ENCODE results near the gene ZNF831.

DNA sequence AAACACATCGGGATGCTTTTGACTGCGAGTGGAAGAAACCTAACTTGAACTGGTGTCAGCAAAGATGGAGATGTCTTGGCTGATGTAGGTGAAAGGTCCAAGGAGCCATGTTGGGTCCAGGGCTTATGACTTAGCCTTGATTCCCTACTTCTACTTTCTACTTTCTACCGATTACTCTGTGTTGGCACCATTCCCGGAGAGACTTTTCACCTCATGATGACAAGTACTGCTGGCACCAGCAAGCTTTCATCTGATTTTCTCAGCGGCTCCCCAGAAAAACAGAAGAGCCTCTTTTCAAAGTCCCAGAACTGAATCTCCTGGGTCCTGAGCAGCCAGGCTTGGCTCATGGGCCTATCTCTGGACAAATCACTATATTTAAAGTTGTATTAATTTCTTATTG lies 131.9 kb downstream of the ZNF831 start:
- TF ChIP-seq, protein P1, sequence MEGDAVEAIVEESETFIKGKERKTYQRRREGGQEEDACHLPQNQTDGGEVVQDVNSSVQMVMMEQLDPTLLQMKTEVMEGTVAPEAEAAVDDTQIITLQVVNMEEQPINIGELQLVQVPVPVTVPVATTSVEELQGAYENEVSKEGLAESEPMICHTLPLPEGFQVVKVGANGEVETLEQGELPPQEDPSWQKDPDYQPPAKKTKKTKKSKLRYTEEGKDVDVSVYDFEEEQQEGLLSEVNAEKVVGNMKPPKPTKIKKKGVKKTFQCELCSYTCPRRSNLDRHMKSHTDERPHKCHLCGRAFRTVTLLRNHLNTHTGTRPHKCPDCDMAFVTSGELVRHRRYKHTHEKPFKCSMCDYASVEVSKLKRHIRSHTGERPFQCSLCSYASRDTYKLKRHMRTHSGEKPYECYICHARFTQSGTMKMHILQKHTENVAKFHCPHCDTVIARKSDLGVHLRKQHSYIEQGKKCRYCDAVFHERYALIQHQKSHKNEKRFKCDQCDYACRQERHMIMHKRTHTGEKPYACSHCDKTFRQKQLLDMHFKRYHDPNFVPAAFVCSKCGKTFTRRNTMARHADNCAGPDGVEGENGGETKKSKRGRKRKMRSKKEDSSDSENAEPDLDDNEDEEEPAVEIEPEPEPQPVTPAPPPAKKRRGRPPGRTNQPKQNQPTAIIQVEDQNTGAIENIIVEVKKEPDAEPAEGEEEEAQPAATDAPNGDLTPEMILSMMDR (IDR thresholded peaks at IDR 0.05; ENCODE audit: low read length): no peak
- no peak for TF ChIP-seq EZH2phosphoT487 (IDR thresholded peaks at IDR 0.05; ENCODE audit: low read length)
- TF ChIP-seq EZH2 (optimal IDR thresholded peaks at IDR 0.05; ENCODE audit: low read depth, low read length): no peak
